Transverse colon (tissue), 4 donors: ENCODE data around the gene PAOX. TPM values are rescaled to one million over a fixed set of nuclear protein-coding genes. Genes with fewer than 3 reads are reported as not detected.

ENCODE experiments used
- DNase-seq: peaks from one replicate; pipeline ENCODE4 v3.0.0-alpha.2; 2019
- H3K27ac ChIP-seq, 4 donors: fragments of 200-600 bp; sonication (generic); 2 replicates each; pipeline ENCODE4 v1.5.1; 2016 to 2018; ENCODE audit warnings: inconsistent platforms in 4 of 4
- H3K27me3 ChIP-seq: fragments of 200-600 bp; sonication (generic); 2 replicates; pipeline ENCODE4 v1.5.1; 2017; ENCODE audit warnings: inconsistent platforms
- H3K36me3 ChIP-seq, 4 donors: fragments of 200-600 bp; sonication (generic); 2 replicates each; pipeline ENCODE4 v1.5.1; 2017 to 2019; ENCODE audit warnings: inconsistent platforms in 4 of 4
- H3K4me1 ChIP-seq, 4 donors: fragments of 200-600 bp; sonication (generic); 2 replicates each; pipeline ENCODE4 v1.5.1; 2017 to 2020; ENCODE audit warnings: inconsistent platforms in 4 of 4
- H3K4me3 ChIP-seq, 4 donors: fragments of 200-600 bp; sonication (generic); 1 replicate in 1 of 4; 2 replicates in 3 of 4; pipeline versions ENCODE4 v1.5.1 to v1.6.1; 2017 to 2019; ENCODE audit warnings: inconsistent platforms in 4 of 4
- H3K9me3 ChIP-seq, 2 donors: fragments of 200-600 bp; sonication (generic); 2 replicates each; pipeline ENCODE4 v1.5.1; 2017 to 2019; ENCODE audit warnings: inconsistent platforms in 2 of 2
- EP300 ChIP-seq: sonication (generic); formaldehyde crosslinking; IDR thresholded peaks from one replicate; pipeline ENCODE4 v1.6.1; 2017; ENCODE audit warnings: antibody characterized with exemption, low read depth
- POLR2A ChIP-seq: fragments of 450-650 bp; IDR thresholded peaks from one replicate; pipeline ENCODE4 v1.6.1; 2016; ENCODE audit warnings: antibody characterized with exemption, mild to moderate bottlenecking, moderate library complexity
- POLR2AphosphoS5 ChIP-seq, 3 donors: sonication (generic); formaldehyde crosslinking; IDR thresholded peaks; one replicate each; pipeline ENCODE4 v1.6.1; 2016; ENCODE audit warnings: antibody characterized with exemption in 3 of 3
- WGBS, 2 donors: methylation state at CpG; one replicate each; pipeline ENCODE4 v1.1.5; 2018; ENCODE audit warnings: low coverage in 1 of 2; 5-methylcytosine and 5-hydroxymethylcytosine counted together
- in situ Hi-C, 4 donors: fragments of 200-750 bp; cut with MboI; loops; one replicate each; pipeline versions ENCODE4 v1.15.0 to v1.15.1; 2017; ENCODE audit warnings: low sequenced_read_pairs in 3 of 4, low pct_ligation_motif_present in 1 of 4, low pct_unique_long_range_greater_than_20kb in 1 of 4
- intact Hi-C: fragments of 100-400 bp; cut with DNase I; formaldehyde crosslinking; loops from one replicate; pipeline ENCODE4 v1.15.1; 2023; ENCODE audit warnings: low total_unique reads
- total RNA-seq, 4 donors: library from RNA; depleted of rRNA; stranded (reverse); fragments of >200 nt; gene quantifications; one replicate each; pipeline ENCODE4 v1.1.0, GENCODE V29; 2016
- TF ChIP-seq, protein P1 (sequence below), 5 experiments: fragments of 200-600 bp in 3 of 5; fragments of 450-650 bp in 2 of 5; sonication (generic) in 3 of 5; IDR thresholded peaks; 1 replicate in 2 of 5; 2 replicates in 3 of 5; pipeline ENCODE4 v1.5.1; 2016 to 2017; ENCODE audit warnings: antibody characterized with exemption in 5 of 5, inconsistent platforms in 3 of 5, mild to moderate bottlenecking in 2 of 5, moderate library complexity in 1 of 5

Gene PAOX
- total RNA-seq, 4 donors from 2014 or later = 11.3 to 32.4 (median 17.1) TPM

DNA sequence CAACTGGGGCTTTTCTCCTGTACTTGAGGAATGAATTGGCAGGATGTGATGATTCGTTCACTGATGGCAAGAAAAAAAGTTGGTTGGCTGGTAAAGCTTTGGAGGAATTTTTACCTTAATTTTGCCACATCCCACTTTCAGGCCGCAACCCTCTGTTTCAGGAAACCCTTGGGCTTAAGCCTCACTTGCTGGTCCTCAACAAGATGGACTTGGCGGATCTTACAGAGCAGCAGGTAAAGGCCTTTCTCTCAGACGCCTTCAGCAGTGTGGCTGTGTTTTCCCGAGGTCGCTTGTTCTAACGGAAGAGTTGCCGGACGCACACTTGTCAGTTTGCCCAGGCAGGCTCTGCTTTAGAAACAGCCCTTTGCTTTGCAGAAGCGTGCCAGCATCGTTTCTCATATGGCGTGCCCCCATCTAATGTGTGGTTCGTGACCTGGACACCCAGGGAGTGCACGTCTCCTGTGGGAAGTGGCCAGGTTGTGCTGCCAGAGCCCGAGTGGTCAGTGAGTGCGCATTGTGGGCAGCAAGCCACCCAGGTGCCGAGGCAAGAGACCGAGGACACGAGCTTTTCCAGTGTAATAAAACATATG is 17.1 kb downstream of the PAOX start:
- Histone ChIP-seq H3K4me3 (no peak overlapping the region), H3K27ac (no peak overlapping the region), H3K9me3 (no peaks in the 10 kb centered on the region), H3K27me3 (no peaks in the 10 kb centered on the region), H3K4me1 (peaks cover 5 to 16% (median 8%) of the 10 kb centered on the region in 4 donors), H3K36me3 (peaks cover 0 to 23% (median 5%) of the 10 kb centered on the region in 4 donors)
- intact Hi-C loops = no loop called here
- in situ Hi-C loops = no loop called here
- WGBS, 2 donors = 91 to 92% methylated on average over 6 to 19 of the region's 19 CpGs
- no peak for DNase-seq
- TF ChIP-seq POLR2A (no peak), EP300 (no peak), POLR2AphosphoS5 (IDR thresholded peaks at IDR 0.05) (no peak)
- TF ChIP-seq, protein P1, sequence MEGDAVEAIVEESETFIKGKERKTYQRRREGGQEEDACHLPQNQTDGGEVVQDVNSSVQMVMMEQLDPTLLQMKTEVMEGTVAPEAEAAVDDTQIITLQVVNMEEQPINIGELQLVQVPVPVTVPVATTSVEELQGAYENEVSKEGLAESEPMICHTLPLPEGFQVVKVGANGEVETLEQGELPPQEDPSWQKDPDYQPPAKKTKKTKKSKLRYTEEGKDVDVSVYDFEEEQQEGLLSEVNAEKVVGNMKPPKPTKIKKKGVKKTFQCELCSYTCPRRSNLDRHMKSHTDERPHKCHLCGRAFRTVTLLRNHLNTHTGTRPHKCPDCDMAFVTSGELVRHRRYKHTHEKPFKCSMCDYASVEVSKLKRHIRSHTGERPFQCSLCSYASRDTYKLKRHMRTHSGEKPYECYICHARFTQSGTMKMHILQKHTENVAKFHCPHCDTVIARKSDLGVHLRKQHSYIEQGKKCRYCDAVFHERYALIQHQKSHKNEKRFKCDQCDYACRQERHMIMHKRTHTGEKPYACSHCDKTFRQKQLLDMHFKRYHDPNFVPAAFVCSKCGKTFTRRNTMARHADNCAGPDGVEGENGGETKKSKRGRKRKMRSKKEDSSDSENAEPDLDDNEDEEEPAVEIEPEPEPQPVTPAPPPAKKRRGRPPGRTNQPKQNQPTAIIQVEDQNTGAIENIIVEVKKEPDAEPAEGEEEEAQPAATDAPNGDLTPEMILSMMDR (IDR thresholded peaks at IDR 0.05) = no peak

DNA sequence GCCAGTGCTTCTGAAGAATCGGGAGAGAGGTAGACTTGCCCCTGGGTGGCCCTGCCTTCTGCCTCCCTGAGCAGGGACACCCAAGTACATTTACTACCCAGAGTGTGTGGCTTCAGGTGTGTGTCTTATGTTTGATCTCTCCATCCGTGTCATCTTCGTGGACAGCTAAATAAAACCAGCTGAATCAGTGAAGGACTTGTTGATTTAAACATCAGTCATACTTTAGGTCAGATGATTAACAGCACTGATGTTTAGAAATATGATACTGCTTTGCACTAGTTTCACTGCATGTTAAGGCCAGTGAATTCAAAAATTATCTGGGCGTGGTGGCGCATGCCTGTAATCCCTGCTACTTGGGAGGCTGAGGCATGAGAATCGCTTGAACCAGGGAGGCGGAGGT is 18.9 kb downstream of the PAOX start:
- TF ChIP-seq EP300 (no peak), POLR2AphosphoS5 (IDR thresholded peaks at IDR 0.05) (no peak), POLR2A (no peak)
- TF ChIP-seq, protein P1 (IDR thresholded peaks at IDR 0.05) = no peak
- DNase-seq = no peak
- in situ Hi-C loops = no loop called here
- H3K27ac ChIP-seq = no peak overlapping the region
- WGBS, 2 donors = 98 to 100% methylated on average over 5 to 7 of the region's 7 CpGs
- no peaks in the 10 kb centered on the region for H3K27me3 ChIP-seq
- no peaks in the 10 kb centered on the region for H3K9me3 ChIP-seq
- H3K36me3 ChIP-seq = peaks cover 0 to 37% (median 5%) of the 10 kb centered on the region in 4 donors
- H3K4me3 ChIP-seq = no peak overlapping the region
- intact Hi-C loops = no loop called here
- H3K4me1 ChIP-seq = peaks cover 5 to 17% (median 8%) of the 10 kb centered on the region in 4 donors

DNA sequence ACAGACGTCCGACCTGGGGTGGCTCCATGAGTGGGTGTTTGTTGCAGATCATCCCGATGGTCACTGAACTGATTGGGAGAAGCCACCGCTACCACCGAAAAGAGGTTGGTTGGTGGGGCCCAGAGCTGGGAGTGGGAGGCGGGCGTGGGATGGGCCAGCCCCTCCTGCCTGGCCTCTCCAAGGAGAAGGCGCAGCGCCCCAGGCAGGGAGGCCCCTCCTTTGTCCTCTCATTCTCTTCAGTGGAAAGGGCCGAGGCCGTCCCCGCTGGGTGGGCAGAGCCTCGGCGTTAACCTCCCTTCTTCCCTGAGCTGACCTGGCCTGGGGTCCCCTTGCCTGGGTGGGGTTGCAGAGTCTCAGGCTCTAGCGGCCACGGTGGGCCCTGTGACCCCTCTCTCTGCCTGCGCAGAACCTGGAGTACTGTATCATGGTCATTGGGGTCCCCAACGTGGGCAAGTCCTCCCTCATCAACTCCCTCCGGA is 20.1 kb downstream of the PAOX start:
- 93% methylated on average over 19 of the region's 19 CpGs; no CpG with 5 or more reads in 1 of the 2 donors for WGBS, 2 donors
- DNase-seq = no peak
- Histone ChIP-seq H3K9me3 (no peaks in the 10 kb centered on the region), H3K36me3 (peaks cover 0 to 42% (median 5%) of the 10 kb centered on the region in 4 donors), H3K27me3 (no peaks in the 10 kb centered on the region), H3K4me3 (no peak overlapping the region), H3K4me1 (peaks cover 5 to 14% (median 8%) of the 10 kb centered on the region in 4 donors), H3K27ac (no peak overlapping the region)
- TF ChIP-seq POLR2AphosphoS5 (IDR thresholded peaks at IDR 0.05) = no peak
- no peak for TF ChIP-seq POLR2A
- intact Hi-C loops (no loop called here), in situ Hi-C loops (no loop called here)

GRCh38 chr10:133400624-133401424 is 21.8 kb downstream of the PAOX start:
- peak overlapping the region in 2 of 4 donors; percentile 17 to 65 for H3K27ac ChIP-seq
- in situ Hi-C loops = no loop called here

More at GRCh38 chr10:133400624-133401424, 21.8 kb downstream of the PAOX start:
- H3K4me3 ChIP-seq = no peak overlapping the region
- TF ChIP-seq POLR2AphosphoS5 (IDR thresholded peaks at IDR 0.05) (no peak), EP300 (no peak), POLR2A (no peak)
- TF ChIP-seq, protein P1 (IDR thresholded peaks at IDR 0.05) = no peak
- peaks cover 0 to 4% (median 0%) of the 10 kb centered on the region in 4 donors for H3K4me1 ChIP-seq
- 72 to 77% methylated on average over 7 to 10 of the region's 10 CpGs for whole genome bisulfite sequencing, 2 donors
- no peaks in the 10 kb centered on the region for H3K9me3 ChIP-seq
- H3K27me3 ChIP-seq = no peaks in the 10 kb centered on the region
- intact Hi-C loops = no loop called here
- H3K36me3 ChIP-seq = peaks cover 0 to 42% (median 5%) of the 10 kb centered on the region in 4 donors
- DNase-seq = no peak
